GF-D8 (cell line): ENCODE measurements around the gene GUCY1A2.
"Not testable (repeated sequence)": the region's sequence is repeated elsewhere in the genome, so short reads cannot be mapped to it uniquely, and the experiment has no call there.

Source experiments
- DNase-seq: peaks from one replicate; lab custom pipeline; 2025; lab: John Stamatoyannopoulos, UW

Gene GUCY1A2

GRCh38 chr11:106939157-106939556, 79.1 kb downstream of the GUCY1A2 start:
- DNase-seq = no peak

DNA sequence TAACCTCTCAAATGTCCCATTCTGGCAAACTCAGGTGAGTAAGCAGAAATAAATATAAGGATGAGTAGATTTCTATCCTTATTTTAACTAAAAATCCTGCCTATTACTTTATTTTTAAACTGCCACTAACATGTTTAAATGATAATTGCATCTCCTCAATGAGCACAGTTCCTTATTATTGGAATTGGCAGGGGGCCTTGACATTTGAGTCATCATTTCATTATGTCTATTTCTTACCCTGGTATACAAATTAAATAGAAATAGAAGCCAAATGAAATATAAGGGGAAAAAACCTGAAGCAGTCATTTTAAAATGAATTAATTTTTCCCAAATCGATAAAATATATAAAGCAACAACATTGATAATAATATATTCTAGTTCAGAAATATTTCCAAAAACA, 81.2 kb downstream of the GUCY1A2 start:
- no peak for DNase-seq

DNA sequence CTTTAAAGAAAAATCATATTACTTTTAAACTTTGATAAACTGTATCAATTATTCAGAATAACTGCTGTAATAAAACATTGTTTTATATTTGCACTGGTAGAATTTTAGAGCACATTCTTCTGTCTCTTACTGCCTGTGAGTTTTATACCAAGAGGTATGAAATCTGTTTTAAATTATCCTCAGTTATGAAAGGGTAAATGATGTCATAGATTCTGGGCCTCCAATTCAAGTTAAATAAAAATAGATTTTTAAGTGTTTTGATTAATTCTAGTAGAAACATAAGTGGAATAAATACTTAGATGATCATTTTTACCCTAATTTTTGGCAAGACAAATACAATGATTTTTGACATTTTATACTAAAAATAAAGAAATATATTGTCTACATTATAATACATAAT, 93.0 kb downstream of the GUCY1A2 start:
- no peak for DNase-seq

DNA sequence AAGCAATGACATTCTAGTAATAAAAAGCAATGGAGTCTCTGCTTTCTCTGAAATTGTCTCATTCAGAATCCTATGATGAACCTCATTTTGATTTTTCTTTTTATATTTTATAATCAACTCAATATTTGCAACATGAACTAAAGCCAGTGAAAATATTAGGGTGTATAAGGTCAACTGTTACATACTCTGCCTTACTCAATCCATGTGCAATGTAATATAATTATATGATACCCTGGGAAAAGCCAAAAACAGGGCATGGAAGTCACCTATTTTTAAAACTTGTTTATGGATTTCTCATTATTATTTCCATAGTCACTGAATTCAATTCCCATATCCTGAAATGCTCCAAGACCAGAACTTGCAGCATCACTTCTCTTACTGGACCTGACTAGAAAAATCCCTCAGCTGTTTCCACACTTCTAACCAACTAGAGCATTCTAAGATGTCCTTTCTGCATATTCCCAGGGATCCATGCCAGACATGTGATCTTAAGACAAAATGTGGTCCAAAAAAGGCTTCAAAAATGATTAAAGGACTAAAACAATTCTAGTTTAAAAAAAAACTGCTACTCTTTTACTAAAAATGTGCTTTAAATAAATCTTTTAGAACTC, 97.3 kb downstream of the GUCY1A2 start:
- no peak for DNase-seq

GRCh38 chr11:106917973-106918372, 100.3 kb downstream of the GUCY1A2 start:
- DNase-seq = no peak

- DNase-seq = no peak
These were observed 103.9 kb downstream of the GUCY1A2 start for GRCh38 chr11:106914409-106914808.

DNA sequence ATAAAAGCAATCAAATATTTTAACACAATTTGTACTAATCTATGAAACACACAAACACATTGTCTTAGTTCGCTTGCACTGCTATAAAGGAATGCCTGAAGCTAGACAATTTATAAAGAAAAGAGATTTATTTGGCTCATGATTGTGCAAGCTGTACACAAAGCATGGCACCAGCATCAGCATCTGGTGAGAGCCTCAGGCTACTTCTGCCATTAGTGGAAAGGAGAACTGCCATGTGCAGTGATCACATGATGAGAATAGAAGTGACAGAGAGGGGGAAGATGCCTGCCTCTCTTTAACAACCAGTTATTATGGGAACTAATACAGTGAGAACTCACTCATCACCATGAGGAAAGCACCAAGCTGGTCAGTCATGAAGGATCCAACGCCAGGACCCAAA, 105.1 kb downstream of the GUCY1A2 start:
- no peak for DNase-seq

GRCh38 chr11:106904826-106905225, 113.5 kb downstream of the GUCY1A2 start:
- no peak for DNase-seq

GRCh38 chr11:106889718-106890117, 128.6 kb downstream of the GUCY1A2 start:
- no peak for DNase-seq

DNA sequence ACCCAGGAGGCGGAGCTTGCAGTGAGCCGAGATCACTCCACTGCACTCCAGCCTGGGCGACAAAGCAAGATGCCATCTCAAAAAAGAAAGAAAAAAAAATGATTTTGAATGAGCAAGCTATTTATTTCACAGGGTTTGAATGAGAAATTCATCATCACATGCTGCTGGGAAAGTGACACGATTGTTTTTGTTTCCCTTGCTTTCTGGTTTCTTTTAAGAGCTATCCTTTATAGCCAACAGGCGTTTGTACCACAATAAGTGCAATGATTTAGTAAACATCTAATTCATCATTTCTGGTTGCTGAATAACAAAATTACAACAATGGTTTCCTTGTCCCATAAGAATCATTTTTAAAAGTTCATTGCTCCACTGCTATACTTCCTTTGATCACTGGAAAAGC, 129.9 kb downstream of the GUCY1A2 start:
- no peak for DNase-seq

DNA sequence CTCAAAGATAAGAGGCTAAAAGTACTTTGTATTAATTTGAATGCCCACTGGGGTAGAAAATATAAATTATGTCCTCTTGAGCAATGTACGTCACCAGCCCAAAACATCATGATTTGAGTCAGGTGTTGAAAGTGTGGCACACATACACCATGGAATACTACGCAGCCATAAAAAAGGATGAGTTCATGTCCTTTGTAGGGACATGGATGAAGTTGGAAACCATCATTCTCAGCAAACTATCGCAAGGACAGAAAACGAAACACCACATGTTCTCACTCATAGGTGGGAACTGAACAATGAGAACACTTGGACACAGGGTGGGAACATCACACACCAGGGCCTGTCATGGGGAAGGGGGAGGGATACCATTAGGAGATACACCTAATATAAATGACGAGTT, 134.6 kb downstream of the GUCY1A2 start:
- not testable (repeated sequence) for DNase-seq

DNA sequence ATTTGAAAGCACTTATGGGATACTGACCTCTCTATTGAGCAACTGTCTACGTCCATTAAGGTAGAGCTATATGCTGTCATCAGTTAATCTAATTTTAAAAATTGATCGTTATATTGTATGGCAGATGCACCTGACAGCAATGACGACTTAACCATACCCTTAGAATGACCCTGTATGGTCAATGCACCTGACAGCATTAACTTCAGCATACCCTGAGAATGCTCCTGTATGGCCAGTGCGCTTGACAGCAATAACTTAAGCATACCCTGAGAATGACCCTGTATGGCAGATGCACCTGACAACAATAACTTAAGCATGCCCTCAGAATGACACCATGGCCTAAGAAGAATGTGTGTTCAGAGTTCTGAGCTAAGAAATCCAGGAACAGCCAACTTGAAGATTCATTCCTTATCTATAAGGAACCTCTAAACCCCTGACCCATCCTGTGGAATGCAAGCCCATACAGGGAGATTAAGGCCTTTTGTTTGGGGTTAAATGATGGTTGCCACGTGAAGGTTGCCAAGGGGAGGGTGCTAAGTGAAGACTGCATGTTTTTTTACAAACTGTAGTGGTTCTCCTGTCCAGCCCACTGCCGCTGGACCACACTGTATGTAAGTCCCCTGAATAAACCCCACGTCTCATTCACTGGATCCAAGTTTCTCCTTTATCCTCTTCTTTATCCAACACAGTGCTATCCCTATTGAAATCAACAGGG, 138.3 kb downstream of the GUCY1A2 start:
- DNase-seq = no peak

DNA sequence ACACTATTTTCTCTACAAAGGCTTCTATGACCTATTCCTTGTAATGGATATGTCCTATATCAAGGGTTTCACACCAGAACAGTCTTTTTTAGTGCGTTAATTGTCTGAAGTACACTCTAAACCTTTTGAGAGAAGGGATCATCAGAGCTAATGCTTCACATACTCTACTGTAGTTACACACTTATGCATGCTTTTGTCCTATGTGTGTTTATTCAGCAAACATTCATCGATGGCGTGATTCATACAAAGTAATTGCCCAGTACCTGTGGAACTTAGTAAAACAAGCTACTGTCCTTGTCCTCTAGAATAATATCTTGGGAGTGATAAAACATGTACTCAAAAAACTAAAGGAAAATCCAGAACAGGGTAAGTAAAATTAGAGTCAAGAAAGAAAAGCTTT, 139.2 kb downstream of the GUCY1A2 start:
- DNase-seq = no peak

GRCh38 chr11:106875013-106875412, 143.3 kb downstream of the GUCY1A2 start:
- no peak for DNase-seq

DNA sequence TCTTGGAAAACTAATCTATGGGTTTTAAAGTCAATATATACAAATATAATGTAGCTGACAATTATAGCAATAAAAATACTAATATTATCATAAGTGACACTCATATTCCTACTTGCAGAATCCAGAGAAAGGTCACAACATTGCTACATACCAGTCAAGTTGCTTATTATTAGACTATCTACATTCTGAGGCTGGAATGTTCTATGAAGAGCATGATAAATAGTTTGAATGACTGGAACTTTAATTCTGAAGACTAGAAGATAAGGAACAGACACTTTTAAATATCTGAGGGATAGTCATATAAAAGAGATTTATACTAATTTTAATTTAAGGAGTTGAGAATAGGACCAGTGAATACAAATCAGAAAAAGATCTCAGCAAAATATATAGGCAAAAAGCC, 146.0 kb downstream of the GUCY1A2 start:
- DNase-seq = no peak

DNA sequence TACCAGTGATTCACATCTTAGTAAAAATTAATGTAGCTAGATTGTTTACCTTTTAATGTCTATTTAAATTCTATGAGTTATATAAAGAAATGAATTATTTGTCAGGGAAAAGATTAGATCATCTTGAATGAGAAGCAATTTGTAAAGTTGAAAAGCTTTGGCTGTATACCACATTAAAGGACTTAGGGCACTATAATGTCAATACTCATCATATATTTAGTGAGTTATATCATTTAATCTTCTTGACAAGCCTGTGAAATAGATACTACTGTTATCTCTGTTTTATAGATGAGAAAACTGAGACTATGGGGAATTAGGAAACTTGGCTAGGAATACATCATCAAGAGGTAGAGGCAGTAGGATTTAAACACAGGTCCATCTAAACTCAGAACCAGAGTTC, 160.1 kb downstream of the GUCY1A2 start:
- DNase-seq = no peak

DNA sequence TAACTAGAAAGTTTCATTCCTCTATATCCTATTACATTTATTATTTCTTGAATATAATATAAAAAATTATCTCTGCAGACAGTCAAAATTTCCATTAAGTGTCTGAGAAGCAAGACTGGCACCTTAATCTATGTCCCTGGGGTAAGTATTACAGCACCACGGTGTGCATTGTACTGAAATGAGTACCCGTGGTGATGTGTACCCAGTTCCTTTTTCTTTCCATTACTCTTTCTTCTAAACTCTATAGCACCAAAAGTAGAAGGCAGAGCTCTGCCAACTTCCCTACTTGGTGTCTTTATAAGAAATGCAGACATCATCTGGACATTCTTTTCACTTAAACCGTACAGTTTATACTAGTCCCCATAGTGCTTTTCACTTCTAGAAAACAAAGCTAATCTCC, 161.7 kb downstream of the GUCY1A2 start:
- DNase-seq = no peak

DNA sequence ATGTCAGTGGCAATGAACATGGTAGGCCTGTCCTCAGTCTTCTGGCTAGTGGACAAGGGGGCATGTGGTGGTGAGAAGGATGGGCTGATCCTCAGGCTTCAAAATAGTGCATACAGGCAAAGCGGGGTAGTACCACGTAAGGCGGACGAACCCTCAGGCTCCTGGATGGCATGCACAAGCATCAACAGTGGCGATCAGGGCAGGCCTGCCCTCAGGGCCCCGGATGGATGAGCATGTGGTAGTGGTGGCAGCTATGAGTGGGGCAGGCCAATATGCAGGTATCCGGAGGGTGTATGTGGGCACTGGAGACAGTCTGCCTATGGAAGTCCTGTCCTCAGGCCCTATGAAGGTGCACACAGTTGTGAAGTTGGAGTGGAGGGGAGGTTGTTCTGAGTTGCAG, 163.8 kb downstream of the GUCY1A2 start:
- DNase-seq = no peak

GRCh38 chr11:106853850-106854401, 164.3 kb downstream of the GUCY1A2 start:
- no peak for DNase-seq

DNA sequence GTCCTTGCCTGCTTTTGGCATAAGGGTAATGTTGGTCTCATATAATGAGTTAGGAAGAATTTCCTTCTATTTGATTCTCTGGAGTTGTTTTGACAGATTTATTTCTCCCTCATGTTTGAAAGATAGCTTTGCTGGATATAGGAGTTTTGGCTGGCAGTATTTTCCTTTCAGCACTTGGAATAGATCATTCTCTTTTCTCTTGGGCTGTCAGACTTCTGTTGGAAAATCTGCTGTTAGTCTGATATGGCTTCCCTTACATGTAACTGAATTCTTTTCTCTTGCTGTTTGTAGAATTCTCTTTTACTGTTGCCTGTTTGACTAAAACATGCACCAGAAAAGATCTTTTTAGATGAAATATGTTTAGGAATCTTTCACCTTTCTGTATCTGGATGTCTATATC, 165.5 kb downstream of the GUCY1A2 start:
- no peak for DNase-seq

- no peak for DNase-seq
These were observed 169.8 kb downstream of the GUCY1A2 start for GRCh38 chr11:106848526-106848925.

- no peak for DNase-seq
These were observed 176.1 kb downstream of the GUCY1A2 start for GRCh38 chr11:106842134-106842533.

- DNase-seq = no peak
These were observed 177.3 kb downstream of the GUCY1A2 start for GRCh38 chr11:106840947-106841346.

- no peak for DNase-seq
These were observed 178.1 kb downstream of the GUCY1A2 start for GRCh38 chr11:106840146-106840545.
